ENCODE data around the gene ARL4C.

The ARL4C gene

DNA sequence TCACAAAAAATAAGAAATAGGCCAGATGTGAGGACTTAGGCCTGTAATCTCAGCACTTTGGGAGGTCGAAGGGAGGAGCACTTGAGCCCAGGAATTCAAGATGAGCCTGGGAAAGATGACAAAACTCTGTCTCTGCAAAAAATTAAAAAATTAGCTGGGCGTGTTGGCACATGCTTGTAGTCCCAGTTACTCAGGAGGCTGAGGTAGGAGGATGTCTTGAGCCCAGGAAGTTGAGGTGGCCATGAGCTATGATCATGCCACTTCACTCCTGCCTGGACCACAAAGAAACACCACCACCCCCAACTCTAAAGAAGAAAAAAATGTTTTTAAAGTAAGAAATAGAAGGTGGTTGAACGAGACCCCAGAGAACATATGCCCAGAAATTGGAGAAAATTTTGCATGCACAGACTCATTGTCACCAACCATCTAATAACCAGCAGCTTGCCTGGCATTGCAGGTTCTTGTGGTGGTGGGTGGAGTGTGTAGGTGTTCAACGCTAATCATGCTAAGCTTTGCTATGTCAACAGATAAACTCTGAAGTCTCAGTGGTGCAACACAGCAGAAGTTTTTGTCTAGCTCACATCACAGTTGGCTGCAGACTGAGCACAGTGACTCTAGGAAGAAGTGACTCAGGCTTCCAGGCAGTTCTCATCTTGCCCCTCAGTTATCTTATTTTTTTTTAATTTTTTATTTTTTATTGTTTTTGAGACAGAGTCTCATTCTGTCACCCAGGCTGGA is 18.6 kb downstream of the ARL4C start:
- ChIA-PET CTCF (interaction anchor here (0.7 kb wide), 1 partner anchor 25 kb away, joined by 3 read pairs; no protein-coding TSS in a partner anchor), POLR2A (no interaction called here)
- TF ChIP-seq SUZ12 (IDR thresholded peaks at IDR 0.05): no peak
- no peak for TF ChIP-seq BHLHE40 (IDR thresholded peaks at IDR 0.05; ENCODE audit: borderline replicate concordance)
- TF ChIP-seq L3MBTL2 (conservative IDR thresholded peaks at IDR 0.05): no peak
- no peak for TF ChIP-seq FOXK2 (IDR thresholded peaks at IDR 0.05)
- no peak for TF ChIP-seq LEF1 (IDR thresholded peaks at IDR 0.05; ENCODE audit: borderline replicate concordance)
- TF ChIP-seq ARNT (IDR thresholded peaks at IDR 0.05): no peak
- TF ChIP-seq HDGF (IDR thresholded peaks at IDR 0.05; ENCODE audit: borderline replicate concordance): no peak
- no peak for TF ChIP-seq TARDBP (IDR thresholded peaks at IDR 0.05)
- no peak for TF ChIP-seq SP1 (IDR thresholded peaks at IDR 0.05)
- no peak for TF ChIP-seq NFRKB (IDR thresholded peaks at IDR 0.05)
- TF ChIP-seq FOXM1 (IDR thresholded peaks at IDR 0.05; ENCODE audit: borderline replicate concordance): no peak
- TF ChIP-seq ZNF384 (IDR thresholded peaks at IDR 0.05): no peak
- TF ChIP-seq FOXA1 (IDR thresholded peaks at IDR 0.05): no peak
- no peak for TF ChIP-seq ELF4 (IDR thresholded peaks at IDR 0.05)
- TF ChIP-seq CTBP1 (IDR thresholded peaks at IDR 0.05; ENCODE audit: borderline replicate concordance): no peak
- TF ChIP-seq, protein P1, sequence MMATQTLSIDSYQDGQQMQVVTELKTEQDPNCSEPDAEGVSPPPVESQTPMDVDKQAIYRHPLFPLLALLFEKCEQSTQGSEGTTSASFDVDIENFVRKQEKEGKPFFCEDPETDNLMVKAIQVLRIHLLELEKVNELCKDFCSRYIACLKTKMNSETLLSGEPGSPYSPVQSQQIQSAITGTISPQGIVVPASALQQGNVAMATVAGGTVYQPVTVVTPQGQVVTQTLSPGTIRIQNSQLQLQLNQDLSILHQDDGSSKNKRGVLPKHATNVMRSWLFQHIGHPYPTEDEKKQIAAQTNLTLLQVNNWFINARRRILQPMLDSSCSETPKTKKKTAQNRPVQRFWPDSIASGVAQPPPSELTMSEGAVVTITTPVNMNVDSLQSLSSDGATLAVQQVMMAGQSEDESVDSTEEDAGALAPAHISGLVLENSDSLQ (IDR thresholded peaks at IDR 0.05): no peak
- DNase-seq (ENCODE audit: extremely low spot score): no peak

DNA sequence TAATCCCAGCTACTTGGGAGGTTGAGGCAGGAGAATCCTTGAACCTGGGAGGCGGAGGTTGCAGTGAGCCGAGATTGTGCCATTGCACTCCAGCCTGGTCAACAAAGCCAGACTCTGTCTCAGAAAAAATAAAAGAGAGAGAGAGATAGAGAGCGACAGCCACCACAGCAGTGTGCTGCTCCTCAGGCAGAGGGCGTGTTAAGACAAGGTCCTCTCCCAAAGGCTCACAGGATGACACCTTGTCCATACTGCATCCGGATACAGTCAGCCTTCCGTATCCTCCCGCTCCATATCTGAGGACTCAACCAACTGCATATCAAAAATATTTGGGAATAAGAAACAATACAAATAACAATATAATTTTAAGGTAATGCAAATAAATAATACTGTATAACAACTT is 20.1 kb downstream of the ARL4C start:
- DNase-seq (ENCODE audit: extremely low spot score): no peak
- CTCF ChIA-PET: no interaction called here
- POLR2A ChIA-PET: no interaction called here
- TF ChIP-seq ARNT (IDR thresholded peaks at IDR 0.05) (no peak), ZNF384 (IDR thresholded peaks at IDR 0.05) (no peak), TARDBP (IDR thresholded peaks at IDR 0.05) (no peak), FOXM1 (IDR thresholded peaks at IDR 0.05; ENCODE audit: borderline replicate concordance) (no peak), CTBP1 (IDR thresholded peaks at IDR 0.05; ENCODE audit: borderline replicate concordance) (no peak), ELF4 (IDR thresholded peaks at IDR 0.05) (no peak), NFRKB (IDR thresholded peaks at IDR 0.05) (no peak), L3MBTL2 (conservative IDR thresholded peaks at IDR 0.05) (no peak), SP1 (IDR thresholded peaks at IDR 0.05) (no peak), HDGF (IDR thresholded peaks at IDR 0.05; ENCODE audit: borderline replicate concordance) (no peak), FOXK2 (IDR thresholded peaks at IDR 0.05) (no peak), FOXA1 (IDR thresholded peaks at IDR 0.05) (no peak), SUZ12 (IDR thresholded peaks at IDR 0.05) (no peak), BHLHE40 (IDR thresholded peaks at IDR 0.05; ENCODE audit: borderline replicate concordance) (no peak)
- TF ChIP-seq, protein P1 (IDR thresholded peaks at IDR 0.05): no peak

DNA sequence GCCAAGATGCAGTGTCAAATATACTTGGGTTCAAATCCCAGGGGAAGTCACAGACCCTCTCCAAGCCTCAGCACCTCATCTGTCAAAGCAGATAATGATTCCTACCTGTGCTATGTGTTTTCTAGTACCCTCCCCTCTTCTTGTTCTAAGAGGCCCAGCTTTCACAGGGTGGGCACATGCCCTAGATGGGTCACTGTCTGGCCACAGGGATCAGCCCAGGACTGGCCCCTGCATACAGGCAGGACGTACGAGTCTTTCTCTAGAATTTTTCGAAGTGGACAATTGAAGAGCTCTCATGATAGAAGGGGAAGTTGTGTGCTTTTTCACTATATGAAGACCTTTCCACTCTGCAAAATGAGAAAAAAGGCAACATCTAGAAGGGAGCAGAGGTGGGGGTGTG is 22.2 kb downstream of the ARL4C start:
- CTCF ChIA-PET: no interaction called here
- no peak for DNase-seq (ENCODE audit: extremely low spot score)
- TF ChIP-seq HDGF (IDR thresholded peaks at IDR 0.05; ENCODE audit: borderline replicate concordance) (no peak), FOXM1 (IDR thresholded peaks at IDR 0.05; ENCODE audit: borderline replicate concordance) (no peak), SP1 (IDR thresholded peaks at IDR 0.05) (no peak), ZNF384 (IDR thresholded peaks at IDR 0.05) (no peak)
- TF ChIP-seq, protein P1 (IDR thresholded peaks at IDR 0.05): no peak
- POLR2A ChIA-PET: no interaction called here

DNA sequence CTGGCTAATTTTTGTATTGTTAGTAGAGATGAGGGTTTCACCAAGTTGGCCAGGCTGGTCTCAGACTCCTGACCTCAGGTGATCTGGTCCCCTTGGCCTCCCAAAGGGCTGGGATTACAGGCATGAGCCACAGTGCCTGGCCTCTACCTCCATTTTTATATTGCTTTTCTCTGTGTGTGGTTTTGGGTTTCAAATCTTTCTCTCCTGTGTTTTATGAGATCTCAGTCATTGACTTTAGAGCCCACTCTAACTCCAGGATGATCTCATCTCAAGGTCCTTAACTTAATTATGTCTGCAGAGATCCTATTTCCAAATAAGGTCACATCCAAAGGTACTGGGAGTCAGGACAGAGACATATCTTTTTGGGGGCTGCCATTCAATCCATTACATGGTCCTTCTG is 24.7 kb downstream of the ARL4C start:
- TF ChIP-seq L3MBTL2 (conservative IDR thresholded peaks at IDR 0.05) (no peak), CTBP1 (IDR thresholded peaks at IDR 0.05; ENCODE audit: borderline replicate concordance) (0 out of 2 replicates have a peak, but pooled peaks have one; percentile 7), FOXK2 (IDR thresholded peaks at IDR 0.05) (no peak), FOXA1 (IDR thresholded peaks at IDR 0.05) (no peak)
- ChIA-PET CTCF (no interaction called here), POLR2A (no interaction called here)
- no peak for DNase-seq (ENCODE audit: extremely low spot score)

DNA sequence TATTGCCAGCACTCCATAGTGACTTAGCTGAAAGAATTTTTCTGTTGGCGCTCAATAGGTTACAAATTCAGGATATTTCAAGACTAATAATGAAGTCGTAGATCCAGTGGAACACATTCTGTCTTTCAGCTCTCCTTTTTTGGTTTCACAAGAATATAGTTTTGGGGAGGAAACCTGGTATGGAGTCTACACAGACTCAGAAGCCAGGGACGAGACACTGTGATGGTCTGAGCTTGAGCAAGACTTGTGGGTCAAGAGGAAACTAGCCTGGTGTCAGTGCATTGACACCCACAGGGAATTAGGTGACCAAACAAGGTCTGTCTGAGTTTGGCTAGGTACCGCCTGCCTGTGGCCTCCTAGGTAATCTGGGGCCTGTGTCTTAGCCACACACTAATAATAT is 26.9 kb downstream of the ARL4C start:
- ChIA-PET CTCF (no interaction called here), POLR2A (no interaction called here)
- TF ChIP-seq BHLHE40 (IDR thresholded peaks at IDR 0.05; ENCODE audit: borderline replicate concordance) (no peak), TARDBP (IDR thresholded peaks at IDR 0.05) (no peak), ZNF384 (IDR thresholded peaks at IDR 0.05) (no peak), ARNT (IDR thresholded peaks at IDR 0.05) (no peak), HDGF (IDR thresholded peaks at IDR 0.05; ENCODE audit: borderline replicate concordance) (no peak), ELF4 (IDR thresholded peaks at IDR 0.05) (no peak), LEF1 (IDR thresholded peaks at IDR 0.05; ENCODE audit: borderline replicate concordance) (no peak), L3MBTL2 (conservative IDR thresholded peaks at IDR 0.05) (no peak), FOXA1 (IDR thresholded peaks at IDR 0.05) (no peak), SP1 (IDR thresholded peaks at IDR 0.05) (no peak), CTBP1 (IDR thresholded peaks at IDR 0.05; ENCODE audit: borderline replicate concordance) (no peak), SUZ12 (IDR thresholded peaks at IDR 0.05) (no peak)
- TF ChIP-seq, protein P1 (IDR thresholded peaks at IDR 0.05): no peak
- DNase-seq (ENCODE audit: extremely low spot score): no peak

Measured in HEK293T (cell line).